Muscle of leg (tissue), 11 donors: ENCODE measurements around the gene RIC8A. TPM values are rescaled to one million over a fixed set of nuclear protein-coding genes. Genes with fewer than 3 reads are reported as not detected.
A peak's percentile ranks its signal among the peaks of the same experiment; 100 is the strongest.

Experiments
- DNase-seq: peaks from one replicate; pipeline ENCODE4 v3.0.0; 2013
- H3K27ac ChIP-seq: one replicate; pipeline ENCODE4 v1.5.1; 2013; ENCODE audit warnings: mild to moderate bottlenecking, low read length, control low read depth
- H3K27me3 ChIP-seq: one replicate; pipeline ENCODE4 v1.6.1; 2013; ENCODE audit warnings: low read length; ENCODE audit not compliant: control insufficient read depth, insufficient read depth
- H3K36me3 ChIP-seq: one replicate; pipeline ENCODE4 v1.6.1; 2013; ENCODE audit warnings: low read length; ENCODE audit not compliant: control insufficient read depth, insufficient read depth
- H3K4me1 ChIP-seq: one replicate; pipeline ENCODE4 v1.6.1; 2013; ENCODE audit warnings: low read length; ENCODE audit not compliant: control insufficient read depth, insufficient read depth
- H3K4me3 ChIP-seq: one replicate; pipeline ENCODE4 v1.5.1; 2013; ENCODE audit warnings: low read length, control low read depth
- H3K9me3 ChIP-seq: replicated peaks from 2 replicates; pipeline ENCODE4 v1.6.1; 2013; ENCODE audit warnings: low read depth, low read length; ENCODE audit not compliant: control insufficient read depth
- WGBS: methylation state at CpG from one replicate; pipeline ENCODE4 v1.1.5; 2013; ENCODE audit warnings: missing lambda C conversion rate; ENCODE audit not compliant: insufficient coverage; 5-methylcytosine and 5-hydroxymethylcytosine counted together
- polyA plus RNA-seq, 8 donors: library from polyadenylated mRNA; unstranded; fragments of 120-200 nt; gene quantifications; one replicate each; pipeline versions ENCODE4 v1.2.1 to v1.2.3, GENCODE V29; 2013; ENCODE audit warnings: inconsistent platforms in 1 of 8, low replicate concordance in 1 of 8; ENCODE audit not compliant: insufficient read length in 8 of 8, insufficient read depth in 1 of 8
- total RNA-seq: library from RNA; stranded (reverse); fragments of 120-200 nt; gene quantifications from one replicate; pipeline ENCODE4 v1.2.4, GENCODE V29; 2013

Gene RIC8A
- total and polyA plus RNA-seq, 9 donors: 58.2 to 85.4 (median 70.0) TPM

GRCh38 chr11:196786-197731 is 10.4 kb upstream of the RIC8A start:
- Histone ChIP-seq H3K4me1 (no peaks in the 10 kb centered on the region), H3K27ac (no peak overlapping the region), H3K36me3 (peaks cover 15% of the 10 kb centered on the region), H3K4me3 (no peak overlapping the region), H3K9me3 (no peaks in the 10 kb centered on the region), H3K27me3 (no peaks in the 10 kb centered on the region)
- 77% methylated on average over 14 of the region's 23 CpGs for WGBS
- DNase-seq: peak; percentile 8

- Histone ChIP-seq H3K27me3 (no peaks in the 10 kb centered on the region), H3K4me1 (no peaks in the 10 kb centered on the region), H3K4me3 (no peak overlapping the region), H3K9me3 (no peaks in the 10 kb centered on the region), H3K27ac (no peak overlapping the region), H3K36me3 (peaks cover 15% of the 10 kb centered on the region)
- WGBS: 88% methylated on average over 5 of the region's 9 CpGs
- DNase-seq: peak; percentile 8
Measured at GRCh38 chr11:197741-198235, 9.7 kb upstream of the RIC8A start.

- Histone ChIP-seq H3K36me3 (peaks cover 17% of the 10 kb centered on the region), H3K27me3 (no peaks in the 10 kb centered on the region), H3K9me3 (no peaks in the 10 kb centered on the region), H3K4me3 (no peak overlapping the region), H3K27ac (no peak overlapping the region), H3K4me1 (no peaks in the 10 kb centered on the region)
- DNase-seq: no peak
- WGBS: 82% methylated on average over 12 of the region's 21 CpGs
Measured at GRCh38 chr11:198236-198806, 9.2 kb upstream of the RIC8A start.

GRCh38 chr11:199004-199581 is 8.4 kb upstream of the RIC8A start:
- Histone ChIP-seq H3K27me3 (no peaks in the 10 kb centered on the region), H3K36me3 (peaks cover 24% of the 10 kb centered on the region), H3K9me3 (no peaks in the 10 kb centered on the region), H3K27ac (no peak overlapping the region), H3K4me1 (peaks cover 7% of the 10 kb centered on the region), H3K4me3 (no peak overlapping the region)
- WGBS: 84% methylated on average over 13 of the region's 13 CpGs
- no peak for DNase-seq

GRCh38 chr11:199782-200181 is 7.7 kb upstream of the RIC8A start:
- H3K27ac ChIP-seq: no peak overlapping the region
- H3K36me3 ChIP-seq: peaks cover 31% of the 10 kb centered on the region
- DNase-seq: no peak
- 86% methylated on average over 2 of the region's 8 CpGs for WGBS
- no peaks in the 10 kb centered on the region for H3K27me3 ChIP-seq
- no peaks in the 10 kb centered on the region for H3K9me3 ChIP-seq
- H3K4me3 ChIP-seq: no peak overlapping the region
- peaks cover 12% of the 10 kb centered on the region for H3K4me1 ChIP-seq

- no peak for DNase-seq
- Histone ChIP-seq H3K9me3 (no peaks in the 10 kb centered on the region), H3K4me3 (no peak overlapping the region), H3K36me3 (peaks cover 38% of the 10 kb centered on the region), H3K27me3 (no peaks in the 10 kb centered on the region), H3K4me1 (peaks cover 17% of the 10 kb centered on the region), H3K27ac (no peak overlapping the region)
- WGBS: 93% methylated on average over 11 of the region's 13 CpGs
Measured at GRCh38 chr11:200224-201003, 7.1 kb upstream of the RIC8A start.

- Histone ChIP-seq H3K4me1 (peaks cover 30% of the 10 kb centered on the region), H3K9me3 (no peaks in the 10 kb centered on the region), H3K36me3 (peaks cover 41% of the 10 kb centered on the region), H3K27ac (no peak overlapping the region), H3K27me3 (no peaks in the 10 kb centered on the region), H3K4me3 (no peak overlapping the region)
- WGBS: 58% methylated on average over 10 of the region's 15 CpGs
- no peak for DNase-seq
Measured at GRCh38 chr11:201966-202365, 5.5 kb upstream of the RIC8A start.

- H3K27ac ChIP-seq: no peak overlapping the region
- H3K27me3 ChIP-seq: no peaks in the 10 kb centered on the region
- peaks cover 30% of the 10 kb centered on the region for H3K4me1 ChIP-seq
- H3K9me3 ChIP-seq: no peaks in the 10 kb centered on the region
- H3K4me3 ChIP-seq: no peak overlapping the region
- peaks cover 41% of the 10 kb centered on the region for H3K36me3 ChIP-seq
- WGBS: 68% methylated on average over 5 of the region's 8 CpGs
- DNase-seq: no peak
Measured at GRCh38 chr11:202490-202889, 5.0 kb upstream of the RIC8A start.

GRCh38 chr11:203056-203944 is 4.2 kb upstream of the RIC8A start:
- WGBS: 82% methylated on average over 5 of the region's 7 CpGs
- H3K36me3 ChIP-seq: peaks cover 41% of the 10 kb centered on the region
- no peak for DNase-seq
- H3K4me3 ChIP-seq: no peak overlapping the region
- no peak overlapping the region for H3K27ac ChIP-seq
- no peaks in the 10 kb centered on the region for H3K27me3 ChIP-seq
- H3K4me1 ChIP-seq: peaks cover 30% of the 10 kb centered on the region
- H3K9me3 ChIP-seq: no peaks in the 10 kb centered on the region
